ENCODE measurements around the gene THBS3.
A peak's percentile ranks its signal among the peaks of the same experiment; 100 is the strongest.

THBS3 gene

DNA sequence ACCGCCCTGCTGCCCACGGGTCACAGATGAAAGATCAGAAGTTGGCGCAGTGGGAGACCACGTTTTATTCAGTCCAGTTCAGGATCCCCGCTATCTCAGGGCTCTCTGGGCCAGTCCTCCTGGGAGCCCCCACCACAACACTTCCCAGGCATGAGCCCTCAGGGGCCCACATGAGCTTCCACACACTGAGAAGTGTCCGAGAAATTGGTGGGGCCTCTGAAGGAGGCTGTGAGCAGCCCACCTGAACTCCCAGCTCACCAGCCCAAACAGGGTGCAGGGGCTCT lies 22.0 kb downstream of the THBS3 start:
- Histone ChIP-seq H3K36me3 (peaks cover 7% of the 10 kb centered on the region; the same call in 1 of the 2 replicates), H3K9me3 (no peaks in the 10 kb centered on the region), H3K4me3 (ENCODE audit: low read depth, low read length) (no peak overlapping the region), H3K4me1 (peaks cover 13% of the 10 kb centered on the region), H3K27me3 (no peaks in the 10 kb centered on the region)
- no peak for DNase-seq
- no peak for TF ChIP-seq CTCF (IDR thresholded peaks at IDR 0.05; ENCODE audit: low read depth, low read length)

- H3K4me1 ChIP-seq, result peaks cover 13% of the 10 kb centered on the region
- H3K9me3 ChIP-seq, result no peaks in the 10 kb centered on the region
- H3K27me3 ChIP-seq, result no peaks in the 10 kb centered on the region
- no peak for TF ChIP-seq CTCF (IDR thresholded peaks at IDR 0.05; ENCODE audit: low read depth, low read length)
- H3K4me3 ChIP-seq (ENCODE audit: low read depth, low read length), result no peak overlapping the region
- peak; percentile 74 for DNase-seq
- H3K36me3 ChIP-seq, result peaks cover 14% of the 10 kb centered on the region
Measured at GRCh38 chr1:155184835-155185782, 22.6 kb downstream of the THBS3 start.

DNA sequence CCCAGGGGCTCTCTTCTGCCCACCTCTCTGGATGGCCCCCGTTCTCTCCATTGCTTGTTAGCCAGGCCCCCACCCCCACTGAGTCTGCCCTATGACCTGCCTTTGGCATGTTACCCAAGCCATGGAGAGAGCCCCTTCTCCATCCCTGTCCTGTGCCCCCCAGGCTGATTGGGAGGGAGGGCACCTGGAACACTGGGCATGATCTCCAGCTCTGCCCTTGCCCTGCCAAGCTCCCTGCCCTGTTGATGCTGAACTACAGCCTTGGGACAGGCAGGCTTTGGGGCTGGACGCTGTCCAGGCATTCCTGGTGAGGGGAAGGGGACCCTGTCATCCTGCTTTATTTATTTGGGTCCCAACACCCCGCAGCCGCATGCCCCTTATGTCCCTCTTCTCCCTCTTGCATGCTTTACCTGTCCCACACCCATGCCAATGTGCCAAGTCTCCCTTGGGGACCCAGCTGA lies 23.3 kb downstream of the THBS3 start:
- no peaks in the 10 kb centered on the region for H3K9me3 ChIP-seq
- DNase-seq, result no peak
- H3K27me3 ChIP-seq, result no peaks in the 10 kb centered on the region
- peaks cover 21% of the 10 kb centered on the region for H3K36me3 ChIP-seq
- no peak overlapping the region for H3K4me3 ChIP-seq (ENCODE audit: low read depth, low read length)
- peaks cover 13% of the 10 kb centered on the region for H3K4me1 ChIP-seq
- no peak for TF ChIP-seq CTCF (IDR thresholded peaks at IDR 0.05; ENCODE audit: low read depth, low read length)

- no peak for DNase-seq
- TF ChIP-seq CTCF (IDR thresholded peaks at IDR 0.05; ENCODE audit: low read depth, low read length), result no peak
- Histone ChIP-seq H3K4me3 (ENCODE audit: low read depth, low read length) (no peak overlapping the region), H3K27me3 (no peaks in the 10 kb centered on the region), H3K9me3 (no peaks in the 10 kb centered on the region), H3K4me1 (peaks cover 13% of the 10 kb centered on the region), H3K36me3 (peaks cover 24% of the 10 kb centered on the region)
Measured at GRCh38 chr1:155183775-155184221, 23.9 kb downstream of the THBS3 start.

DNA sequence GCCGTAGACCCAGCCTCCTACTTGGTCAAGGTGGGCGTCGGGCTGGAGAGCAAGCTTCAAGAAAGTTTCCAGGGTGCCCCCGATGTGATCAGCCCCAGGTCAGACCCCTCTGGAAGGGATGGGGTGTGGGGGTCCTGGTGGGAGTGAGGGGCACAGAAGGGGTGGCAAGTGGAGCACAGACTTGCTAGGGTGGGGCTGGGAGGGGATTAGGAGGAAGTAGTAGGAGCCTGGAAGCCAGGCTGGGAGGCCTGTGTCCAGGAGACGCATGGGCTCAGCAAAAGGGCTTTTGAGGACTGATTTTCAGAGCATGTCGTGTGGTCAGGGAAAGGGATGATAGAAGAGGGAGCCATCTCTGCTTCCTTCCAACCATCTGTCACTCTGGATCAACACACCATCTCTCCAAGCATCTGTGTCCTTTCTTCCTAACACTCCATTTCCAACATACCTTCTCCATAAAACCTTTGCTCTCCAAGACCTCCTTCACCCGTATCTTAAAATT lies 25.6 kb downstream of the THBS3 start:
- peaks cover 37% of the 10 kb centered on the region for H3K36me3 ChIP-seq
- H3K4me1 ChIP-seq, result peaks cover 13% of the 10 kb centered on the region
- H3K9me3 ChIP-seq, result no peaks in the 10 kb centered on the region
- no peak for DNase-seq
- H3K27me3 ChIP-seq, result no peaks in the 10 kb centered on the region
- no peak for TF ChIP-seq CTCF (IDR thresholded peaks at IDR 0.05; ENCODE audit: low read depth, low read length)
- no peak overlapping the region for H3K4me3 ChIP-seq (ENCODE audit: low read depth, low read length)
